Measurements from ENCODE around the gene KLF15.

The KLF15 gene

DNA sequence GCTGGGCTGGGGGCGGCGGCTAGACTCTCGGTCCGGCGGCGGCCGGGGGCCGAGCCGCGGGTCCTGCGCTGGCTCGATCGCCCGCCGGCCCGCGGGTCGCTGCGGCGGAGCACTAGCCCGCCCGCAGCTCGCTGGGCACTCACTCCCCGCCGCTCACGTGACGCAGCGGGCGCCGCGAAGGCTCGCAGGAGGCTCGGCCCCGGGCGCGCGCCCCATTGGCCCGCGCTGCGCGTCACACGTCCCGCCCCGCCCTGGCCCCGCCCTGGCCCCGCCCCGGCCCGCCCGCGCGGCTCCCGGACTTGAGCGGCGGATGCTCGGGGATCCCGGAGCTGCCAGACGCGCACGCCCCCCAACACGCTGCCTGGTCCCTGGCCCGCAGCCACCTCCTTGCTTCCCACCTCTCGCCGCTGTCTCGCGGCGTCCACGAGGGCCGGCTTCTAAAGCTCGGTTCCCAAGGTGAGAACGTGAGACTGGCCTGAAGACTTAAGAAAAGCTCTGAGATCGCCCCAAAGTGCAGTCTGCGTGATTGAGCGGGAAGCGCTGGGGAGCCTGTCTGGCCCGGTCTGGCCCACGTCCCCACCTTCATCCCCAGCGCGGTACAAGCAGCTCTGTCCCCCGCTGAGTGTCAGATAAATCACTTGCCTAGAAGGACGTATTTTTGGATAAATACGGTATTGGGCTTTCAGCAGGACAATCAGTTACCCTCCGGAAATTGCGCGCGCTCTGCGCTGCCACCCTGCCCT, at the start of gene KLF15:
KLF15 (minus strand) TSS at position 114 of the 743 bp plus-strand sequence. CDS start 4,486 bp downstream, outside the sequence.
- peak; percentile 66 for DNase-seq

DNA sequence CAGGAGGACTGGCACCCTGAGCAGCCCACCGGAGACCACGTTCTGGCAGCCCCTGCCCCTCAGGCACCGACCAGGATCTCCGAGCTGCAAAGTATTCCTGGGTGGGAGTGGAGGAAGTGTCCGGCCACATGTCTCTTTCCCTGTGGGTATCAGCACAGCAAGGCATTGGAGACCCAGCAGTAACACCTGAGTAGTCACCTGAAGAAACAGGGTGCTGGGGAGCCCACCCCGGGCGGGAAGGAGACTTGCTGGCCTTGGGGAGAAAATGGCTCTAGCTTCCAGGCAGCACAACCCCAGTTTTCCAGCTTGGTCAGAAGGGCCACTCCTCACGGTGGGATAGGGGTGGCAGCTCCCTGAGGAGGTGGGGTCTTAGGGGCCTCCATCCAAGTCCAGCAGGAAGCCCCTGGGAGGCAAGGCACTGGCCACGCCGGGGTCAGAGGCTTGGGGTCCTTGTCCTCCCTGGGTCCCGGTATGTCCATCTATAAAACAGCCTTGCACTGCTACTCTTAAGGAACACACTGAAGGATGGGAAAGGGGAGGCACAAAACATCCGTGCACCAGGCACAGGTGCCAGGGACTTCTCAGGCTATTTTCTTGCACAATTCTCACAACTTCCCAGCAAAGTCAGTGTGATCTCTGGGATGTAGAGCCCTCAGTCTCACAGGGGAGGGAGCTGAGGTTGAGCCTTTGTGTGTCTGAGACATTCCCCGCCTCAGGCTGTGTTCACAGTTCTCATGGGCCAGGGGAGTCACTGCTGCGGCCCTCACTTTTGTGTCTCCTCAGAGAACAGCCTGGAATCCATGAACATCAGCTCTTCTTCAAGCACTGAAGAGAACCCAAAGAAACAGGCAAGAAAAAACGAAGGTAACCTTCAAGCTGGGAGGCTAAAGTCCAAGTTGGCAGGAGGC, 49.4 kb upstream of the KLF15 start:
- DNase-seq = no peak

DNA sequence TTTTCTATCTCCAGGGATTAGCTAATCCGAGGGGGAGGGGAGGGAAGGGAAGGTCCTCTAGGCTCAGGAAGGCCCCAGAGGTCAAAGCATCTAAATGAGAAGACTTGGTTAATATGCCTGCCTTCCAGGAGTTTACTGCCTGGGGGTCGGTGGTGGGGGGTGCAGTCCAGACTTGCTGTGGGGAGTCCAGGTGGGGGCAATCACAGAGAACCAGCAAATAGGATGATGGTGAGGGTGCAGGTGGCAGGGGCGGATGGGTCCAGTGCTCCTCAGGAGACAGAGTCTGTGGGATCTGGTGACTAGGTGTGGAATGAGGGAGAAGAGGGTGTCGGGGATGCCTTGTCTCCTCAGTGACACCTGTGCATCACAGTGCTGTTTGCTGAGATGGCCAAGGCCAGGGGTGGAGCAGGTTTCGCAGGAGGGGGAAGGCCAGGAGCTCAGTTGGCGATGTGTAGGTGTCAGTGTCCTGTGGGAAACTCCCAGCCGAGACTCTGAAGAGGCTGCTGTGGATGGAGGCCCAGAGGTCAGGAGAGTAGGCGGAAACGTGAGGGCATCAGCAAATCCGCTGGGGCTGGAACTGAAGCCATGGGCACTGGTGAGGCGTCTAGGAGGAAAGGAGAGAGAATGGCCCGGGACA, 45.6 kb upstream of the KLF15 start:
- DNase-seq = no peak

DNA sequence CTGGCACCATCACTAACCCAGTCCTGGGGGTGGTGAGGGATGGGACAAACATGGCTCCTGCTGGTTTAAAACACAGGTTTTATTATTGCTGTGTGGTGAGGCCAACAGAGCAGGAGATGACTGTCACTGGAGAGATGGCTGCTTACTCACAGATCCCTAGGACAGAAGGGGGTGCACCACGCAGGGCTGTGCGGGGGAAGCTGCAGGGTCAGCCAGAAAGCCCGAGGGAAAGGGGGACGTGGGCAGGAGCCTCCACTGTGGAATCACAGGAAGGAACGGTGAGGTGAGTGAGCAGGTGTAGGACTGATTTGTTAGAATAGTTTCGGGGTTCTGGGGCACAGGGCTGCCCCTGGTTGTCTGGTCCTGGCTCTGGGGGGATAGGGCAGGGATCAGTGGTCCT, 45.0 kb upstream of the KLF15 start:
- DNase-seq = no peak

DNA sequence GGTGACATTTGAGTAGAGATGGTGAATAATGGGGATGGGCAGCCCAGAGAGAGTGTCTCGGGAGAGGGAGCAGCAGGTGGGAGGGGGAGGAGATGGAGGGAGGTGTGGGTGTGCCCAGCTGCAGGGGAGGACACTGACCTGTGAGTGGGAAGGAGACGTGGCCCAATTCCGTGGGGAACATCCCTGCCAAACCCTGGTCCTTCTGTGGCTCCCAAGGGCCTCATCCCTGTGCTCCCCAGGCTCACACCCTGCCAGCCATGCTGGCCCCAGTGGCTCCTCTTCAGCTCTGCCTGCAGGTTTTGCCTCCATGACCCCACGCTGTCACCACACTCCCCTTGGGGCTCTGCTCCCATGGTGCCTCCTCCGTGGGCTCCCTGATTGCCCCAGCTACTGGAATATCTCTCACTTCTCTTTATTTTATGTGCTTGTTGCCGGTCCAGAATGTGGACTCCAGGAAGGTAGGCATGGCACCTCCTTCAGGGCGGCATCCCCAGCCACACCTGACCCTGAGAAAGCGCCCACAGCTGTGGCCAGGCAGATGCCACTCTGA, 44.5 kb upstream of the KLF15 start:
- no peak for DNase-seq

DNA sequence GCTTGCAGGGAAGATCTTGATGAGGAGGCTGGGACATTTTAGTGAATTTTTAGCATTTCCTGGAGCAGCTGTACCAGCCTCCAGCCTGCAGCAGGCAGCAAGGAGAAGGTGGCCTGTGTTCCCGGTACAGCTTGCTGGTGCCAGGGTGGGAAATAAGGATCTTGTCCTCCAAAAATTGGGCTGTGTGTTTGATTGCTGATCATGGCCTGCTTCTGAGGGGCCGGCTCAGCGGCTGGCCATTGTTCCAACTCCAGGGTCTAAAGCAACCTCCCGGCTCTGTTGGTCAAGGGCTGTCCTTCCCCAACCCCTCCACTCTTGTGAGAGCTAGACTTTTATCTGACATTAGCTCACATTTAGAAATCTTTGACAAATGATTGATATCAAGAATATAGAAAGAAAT, 42.5 kb upstream of the KLF15 start:
- DNase-seq = no peak

DNA sequence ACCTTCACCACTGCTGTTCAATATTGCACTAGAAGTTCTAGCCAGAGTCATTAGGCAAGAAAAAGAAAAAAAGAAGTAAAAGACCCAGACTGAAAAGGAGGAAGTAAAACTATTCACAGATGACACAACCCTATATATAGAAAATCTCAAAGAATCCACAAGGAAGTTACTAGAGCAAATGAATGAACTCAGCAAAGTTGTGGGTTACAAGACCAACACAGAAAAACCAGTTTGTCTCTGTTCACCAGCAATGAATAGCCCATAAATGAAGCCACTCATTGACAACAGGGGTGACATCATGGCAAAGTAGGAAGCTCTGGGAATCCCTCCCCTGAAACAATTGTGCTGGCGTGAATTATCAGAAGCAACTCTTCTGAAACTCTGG, 42.1 kb upstream of the KLF15 start:
- no peak for DNase-seq

DNA sequence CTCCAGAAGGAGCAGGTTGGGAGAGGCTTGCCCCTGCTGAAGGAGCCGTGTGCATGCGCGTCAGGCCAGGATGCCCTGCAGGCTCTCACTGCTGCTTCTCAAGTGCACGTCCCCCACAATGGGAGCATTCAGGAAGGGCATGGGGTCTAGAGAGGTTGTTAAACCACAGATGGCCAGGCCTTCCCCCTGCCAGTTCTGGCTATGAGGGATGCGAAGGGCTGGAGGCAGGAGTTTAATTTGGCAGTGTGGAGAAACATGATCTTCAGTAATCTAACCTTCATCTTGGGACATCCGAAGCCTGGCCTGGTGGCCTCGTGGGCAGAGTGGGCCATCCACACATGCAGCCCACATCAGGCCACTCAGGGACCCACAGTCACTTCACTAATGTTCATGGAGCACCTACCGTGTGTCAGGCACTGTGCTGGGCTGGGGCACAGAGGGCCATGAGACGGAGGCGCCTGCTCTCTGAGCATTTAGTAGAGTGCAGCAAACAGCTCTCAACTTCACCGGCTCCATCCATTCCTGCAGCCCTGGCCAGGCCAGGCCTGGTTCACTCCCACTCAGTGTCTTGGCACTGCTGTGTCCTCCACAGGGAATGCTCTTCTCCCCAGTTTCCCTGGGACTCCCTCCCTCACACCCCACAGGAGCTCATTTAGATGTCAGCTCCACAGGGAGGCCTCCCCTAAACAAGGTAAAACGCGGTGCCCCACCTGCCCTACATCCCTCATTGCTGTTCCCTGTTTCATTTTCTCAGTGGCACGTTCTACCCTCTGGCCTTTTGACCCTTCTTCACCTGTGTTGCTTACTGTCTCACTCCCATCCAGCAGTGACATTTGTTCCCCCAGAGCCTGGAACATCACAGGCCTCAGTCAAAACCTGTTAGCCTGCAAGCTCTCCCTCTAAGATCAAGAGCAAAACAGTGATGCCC, 41.5 kb upstream of the KLF15 start:
- no peak for DNase-seq

DNA sequence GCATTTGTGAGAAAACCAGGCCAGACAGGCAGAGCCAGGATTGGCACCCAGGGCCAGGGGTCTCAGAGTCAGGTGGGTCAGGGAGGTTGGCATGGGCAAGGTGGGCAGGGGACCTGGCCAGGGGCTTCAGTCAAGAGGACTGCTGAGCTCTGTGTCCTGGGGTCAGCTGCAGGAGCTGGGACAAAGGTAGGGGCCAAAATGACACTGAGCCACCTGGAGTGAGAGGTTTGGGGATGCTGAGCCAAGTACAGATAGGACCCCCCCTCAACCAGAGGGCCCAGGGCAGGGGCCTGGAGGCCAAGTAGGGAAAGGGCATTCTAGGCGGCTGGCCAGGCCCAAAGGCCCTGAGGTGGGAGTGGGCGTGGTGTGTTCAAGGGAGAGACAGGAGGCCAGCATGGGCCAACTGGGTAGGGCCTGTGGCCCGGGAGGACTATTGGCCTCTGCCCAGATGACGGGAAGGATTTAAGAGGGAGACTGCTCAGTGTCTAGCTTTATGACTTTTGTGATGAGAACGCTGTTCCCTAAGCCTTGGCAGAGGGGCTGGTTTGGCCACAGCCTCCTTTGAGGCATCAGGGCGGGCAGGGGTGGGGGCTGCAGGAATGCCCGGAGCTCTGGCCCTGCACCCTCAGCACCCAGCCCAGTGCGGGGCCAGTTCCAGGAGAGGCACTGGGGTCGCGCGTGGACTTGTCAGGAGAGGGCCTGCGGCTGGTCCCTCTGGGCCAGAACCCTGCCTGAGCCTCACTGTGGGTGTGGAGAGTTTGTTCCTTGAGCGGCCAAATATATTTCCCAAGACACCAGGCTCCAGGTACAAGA, 40.6 kb upstream of the KLF15 start:
- DNase-seq = no peak

DNA sequence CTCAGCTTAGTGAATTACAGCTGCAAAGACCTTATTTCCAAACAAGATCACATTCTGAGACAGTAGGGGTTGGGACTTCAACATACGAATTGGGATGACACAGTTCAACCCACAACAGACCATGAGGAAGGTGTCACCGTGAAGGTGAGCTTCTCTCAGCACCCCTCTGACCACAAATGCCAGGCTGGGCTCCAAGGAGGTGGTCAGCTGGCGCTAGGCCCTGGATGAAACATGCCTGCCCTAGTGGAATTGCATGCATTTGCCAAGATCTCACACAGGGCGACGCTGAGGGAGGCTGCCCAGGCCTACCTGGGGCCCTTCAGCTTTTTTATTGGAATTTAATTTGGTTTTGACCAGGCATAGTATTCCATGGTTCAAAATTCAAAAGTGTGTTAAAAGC, 39.3 kb upstream of the KLF15 start:
- no peak for DNase-seq

DNA sequence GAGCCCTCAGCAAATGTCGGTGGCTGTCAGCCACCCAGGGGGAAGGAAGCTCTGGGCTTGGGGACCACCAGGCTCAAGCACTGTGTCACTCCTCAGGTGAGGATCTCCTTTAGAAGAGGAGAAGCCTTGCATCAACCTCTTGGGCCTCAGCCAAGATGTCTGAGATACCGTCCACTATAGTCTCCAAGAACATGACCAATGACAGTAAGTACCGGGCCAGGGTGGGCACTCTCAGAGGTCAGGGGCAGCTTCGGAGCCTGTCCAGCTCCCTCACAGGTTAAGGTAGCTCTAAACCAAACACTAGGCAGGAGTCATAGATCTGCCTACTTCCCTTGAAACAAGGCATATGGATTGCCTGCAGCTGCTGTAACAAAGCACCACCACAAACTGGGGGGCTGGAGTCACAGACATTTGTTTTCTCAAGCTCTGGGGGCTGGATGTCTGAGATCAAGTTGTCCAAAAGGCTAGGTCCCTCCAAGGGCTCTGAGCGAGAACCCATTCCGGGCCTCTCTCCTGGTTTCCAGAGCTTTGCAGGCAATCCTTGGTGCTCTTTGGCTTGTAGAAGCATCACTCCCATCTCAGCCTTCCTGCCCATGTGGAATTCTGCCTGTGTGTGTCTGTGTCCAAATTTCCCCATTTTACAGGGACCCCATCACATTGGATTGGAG, 38.8 kb upstream of the KLF15 start:
- DNase-seq = no peak

DNA sequence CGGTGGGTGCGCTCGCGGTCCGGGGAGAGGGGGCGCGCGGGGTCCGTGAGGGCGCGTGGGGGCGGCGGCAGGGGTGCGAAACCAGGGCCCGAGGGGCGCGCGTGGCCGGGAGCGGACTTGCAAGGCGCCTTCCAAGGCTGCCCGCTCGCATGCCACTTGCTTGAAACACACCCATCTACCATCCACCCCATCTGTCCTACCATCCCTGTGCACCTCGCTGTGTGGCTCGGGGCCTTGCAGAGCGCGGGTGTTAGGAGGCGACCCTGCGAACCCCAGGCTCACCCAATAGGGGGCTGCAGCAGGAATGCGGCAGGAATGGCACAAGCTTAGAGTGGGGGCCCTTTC, 37.7 kb upstream of the KLF15 start:
- DNase-seq = no peak

DNA sequence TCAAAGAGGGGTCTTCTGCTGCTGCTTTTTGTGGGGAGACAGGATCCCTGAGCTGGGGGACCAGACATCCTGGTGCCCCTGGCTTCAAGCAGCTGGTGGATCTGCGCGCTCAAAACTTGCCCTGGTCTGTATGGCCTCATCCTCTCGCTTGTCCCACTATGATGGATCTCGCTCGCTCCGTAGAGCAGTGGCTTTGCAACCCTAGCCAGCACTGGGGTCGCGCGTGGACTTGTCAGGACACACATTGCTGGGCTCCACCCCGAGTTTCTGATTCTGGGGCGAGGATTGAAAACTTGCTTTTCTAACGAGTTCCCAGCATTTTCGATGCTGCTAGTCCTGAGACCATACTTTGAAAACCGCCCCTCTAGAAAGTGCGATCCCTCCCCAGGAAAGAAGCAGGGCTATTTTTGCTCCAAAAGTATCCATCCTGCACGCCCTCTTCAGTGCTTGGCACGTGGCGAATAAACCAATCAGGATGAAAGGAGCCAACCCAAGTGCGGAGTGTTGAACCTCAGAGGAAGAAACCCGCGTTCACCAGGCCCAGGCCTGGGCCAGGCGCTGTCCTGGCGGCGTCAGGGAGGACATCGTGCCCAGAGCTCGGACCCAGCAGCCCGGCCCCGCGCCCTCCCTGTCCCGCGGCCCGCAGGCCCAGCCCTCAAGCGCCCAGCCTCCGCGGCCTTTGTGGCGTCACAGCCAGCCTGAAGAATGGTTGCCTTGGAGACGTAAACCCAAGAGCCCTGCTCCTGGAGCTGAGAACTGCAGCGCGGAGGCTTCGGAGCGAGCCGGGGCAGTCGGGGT, 37.2 kb upstream of the KLF15 start, which contains the start of gene CFAP100:
CFAP100 (plus strand) TSS at position 731 of the 798 bp plus-strand sequence. CDS start 1,092 bp downstream, outside the sequence.
- DNase-seq = no peak

DNA sequence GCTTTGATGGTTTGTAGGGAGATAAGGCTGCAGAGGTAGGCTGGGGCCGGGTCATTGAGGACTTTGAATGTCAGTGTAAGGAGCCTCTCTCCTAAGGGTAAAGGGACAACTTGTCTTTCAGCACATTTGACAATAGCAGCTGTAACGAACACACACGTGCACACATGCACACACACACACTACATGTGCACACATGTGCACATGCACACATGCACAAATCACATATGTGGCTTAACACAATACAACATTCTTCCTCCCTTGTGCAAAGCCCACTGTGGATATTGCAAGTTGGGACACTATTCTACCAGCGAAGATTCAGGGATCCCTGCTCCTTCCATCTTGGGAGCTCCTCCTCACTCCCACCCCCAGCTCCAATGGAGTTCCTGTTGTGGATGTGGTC, 36.4 kb upstream of the KLF15 start:
- DNase-seq = no peak

DNA sequence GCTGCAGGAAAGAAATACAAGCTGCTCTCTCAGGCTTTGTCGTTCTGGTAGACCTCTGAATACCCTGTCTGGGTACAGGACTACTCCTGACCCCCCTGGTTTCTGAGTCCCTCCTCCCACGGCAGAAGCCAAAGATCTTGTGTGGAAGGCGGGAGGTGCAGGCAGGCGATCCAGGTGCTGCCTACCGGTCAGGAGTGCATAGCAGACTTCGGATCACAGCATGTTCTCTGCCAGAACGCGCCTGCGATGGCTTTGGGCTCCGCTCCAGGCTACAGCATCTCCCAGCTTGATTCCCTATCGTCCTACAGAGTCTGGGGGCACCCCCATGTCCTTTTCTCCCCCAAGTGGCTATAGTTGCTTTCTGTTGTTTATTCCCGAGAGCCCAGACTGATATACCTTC, 35.0 kb upstream of the KLF15 start:
- no peak for DNase-seq

DNA sequence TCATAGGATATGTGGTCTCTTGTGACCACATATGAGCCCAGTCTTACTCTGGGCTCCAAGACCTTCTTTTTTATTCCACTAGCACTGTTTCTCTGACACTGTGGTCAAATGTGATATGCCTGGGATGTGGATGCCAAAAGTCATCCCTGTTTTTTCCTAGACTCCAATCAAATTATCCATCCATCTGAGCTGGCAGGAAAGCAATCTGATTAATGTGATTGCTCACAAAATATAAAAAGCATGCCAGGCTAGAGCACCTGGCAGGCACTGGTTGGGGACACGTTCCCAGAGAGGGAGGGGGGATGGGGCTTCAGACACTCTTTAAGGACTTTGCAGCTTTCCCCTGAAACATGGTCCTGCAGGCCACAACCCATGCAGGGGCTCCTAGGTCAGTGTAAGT, 34.4 kb upstream of the KLF15 start:
- DNase-seq = no peak

DNA sequence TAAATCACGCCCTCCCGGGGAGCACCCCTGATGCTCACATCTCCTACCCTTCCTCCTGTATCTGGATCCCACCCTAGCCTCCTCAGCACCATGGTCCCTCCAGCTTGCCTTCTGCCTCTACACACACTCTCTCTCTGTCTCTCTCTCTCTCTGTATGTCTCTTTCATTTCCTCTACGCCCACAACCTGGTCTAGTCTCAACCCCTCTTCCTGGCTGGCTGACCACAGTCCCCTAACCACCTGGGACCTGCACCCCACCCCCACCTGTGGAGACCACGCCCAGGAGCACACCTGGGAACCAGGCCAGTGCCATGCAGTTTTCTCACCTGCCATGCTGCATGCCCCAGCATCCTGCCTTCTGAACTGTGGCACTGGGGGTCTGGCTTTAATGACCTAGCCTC, 33.5 kb upstream of the KLF15 start:
- no peak for DNase-seq

DNA sequence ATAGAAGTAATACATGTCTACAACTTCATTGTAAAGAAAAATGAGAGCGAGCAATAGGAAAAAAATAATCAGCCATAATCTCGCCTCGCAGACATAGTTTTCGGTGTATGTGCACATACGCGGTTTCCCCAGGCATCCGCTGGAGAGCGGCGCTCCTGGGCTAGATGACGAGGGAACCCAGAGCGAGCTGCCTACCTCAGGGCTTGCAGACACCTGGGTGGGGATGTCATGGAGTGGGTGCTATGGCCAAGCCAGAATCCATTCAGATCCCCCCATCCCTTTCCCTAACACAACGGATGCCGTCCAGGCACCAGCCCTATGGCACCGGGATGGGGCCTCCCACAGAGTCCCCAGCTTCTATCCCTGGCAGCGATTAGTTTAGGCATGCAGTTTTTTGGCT, 33.0 kb upstream of the KLF15 start:
- DNase-seq = no peak

DNA sequence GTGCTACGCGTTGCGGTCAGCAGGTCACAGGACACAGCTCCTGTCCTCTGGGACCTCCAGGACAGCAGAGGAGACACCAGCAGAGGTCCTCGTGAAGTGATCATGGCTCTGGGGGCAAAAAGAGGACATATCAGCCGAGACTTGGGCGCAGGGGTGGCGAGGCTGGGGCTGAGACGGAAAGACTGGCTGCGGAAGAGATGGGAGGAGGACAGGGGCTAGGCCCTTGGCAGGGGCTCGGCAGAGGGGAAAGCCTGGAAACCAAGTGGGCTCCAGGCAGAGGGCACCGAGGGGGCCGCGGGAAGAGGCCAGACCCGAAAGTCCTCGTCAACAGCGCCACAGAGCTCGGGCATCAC, 32.6 kb upstream of the KLF15 start:
- DNase-seq = no peak

Data from activated effector memory CD4-positive, alpha-beta T cell treated with Interleukin-2 at 50 U/mL for 16 hours (primary cell).